K562 treated with DMSO at 1 percent for 12 hours (cell line): Measurements from ENCODE around the gene C11orf58. TPM values are rescaled to one million over a fixed set of nuclear protein-coding genes. Genes with fewer than 3 reads are reported as not detected.

Experiments used
- total RNA-seq: library from RNA; unstranded; fragments of 300-600 nt; gene quantifications from 2 replicates; pipeline ENCODE4 v1.2.3, GENCODE V29; 2022; ENCODE audit not compliant: insufficient read depth

The C11orf58 gene
- 116 and 196 TPM in 2 replicates for total RNA-seq

DNA sequence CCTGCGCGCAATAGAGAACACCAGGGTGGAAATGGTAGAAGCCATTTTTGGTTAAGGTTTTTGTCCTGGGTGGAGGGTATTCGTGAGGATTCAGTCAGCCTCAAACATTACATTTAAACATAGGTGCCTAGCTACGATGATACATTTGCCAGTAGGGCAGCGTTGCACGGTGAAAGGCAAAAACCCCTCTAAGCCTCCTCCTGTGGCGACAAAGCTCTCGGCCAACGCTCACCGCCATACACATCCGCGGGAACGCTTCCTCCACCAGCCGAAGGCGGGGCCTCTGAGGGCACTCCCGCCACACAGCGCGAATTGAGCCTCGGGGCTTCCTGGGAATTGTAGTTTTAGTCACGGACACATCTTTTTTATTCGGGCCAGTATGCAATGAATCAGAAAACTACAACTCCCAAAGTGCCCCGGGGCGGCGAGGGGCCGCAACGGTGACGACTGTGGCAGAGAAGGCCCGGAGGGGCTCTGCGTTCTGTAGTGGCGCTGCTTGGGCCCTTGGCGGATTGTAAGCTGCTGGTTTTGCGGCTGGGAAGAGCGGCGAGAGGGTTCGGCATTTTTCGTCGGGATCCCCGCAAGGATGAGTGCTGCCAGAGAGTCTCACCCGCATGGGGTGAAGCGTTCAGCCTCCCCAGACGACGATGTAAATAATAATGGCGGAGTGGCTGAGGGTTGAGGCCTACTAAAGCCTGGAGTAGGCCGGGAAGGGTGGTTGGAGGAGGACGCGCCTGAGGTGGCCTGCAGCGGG, at the start of gene C11orf58:
TSS of gene C11orf58 (plus strand) at position 455 of the 754 bp plus-strand sequence. CDS start at position 587, 132 bp downstream.

